Caki2 (cell line): Measurements from ENCODE around the gene KREMEN2. TPM values are rescaled to one million over a fixed set of nuclear protein-coding genes. Genes with fewer than 3 reads are reported as not detected.

Source experiments
- DNase-seq: peaks from one replicate; pipeline ENCODE4 v3.0.0-alpha.2; 2015; ENCODE audit warnings: low read depth
- in situ Hi-C: cut with HindIII; loops from 2 replicates; pipeline ENCODE4 v1.10.0; 2016; ENCODE audit warnings: low sequenced_read_pairs, low pct_unique_long_range_greater_than_20kb, mixed read lengths
- total RNA-seq: library from RNA; depleted of rRNA; stranded (reverse); fragments of >200 nt; shearing (Covaris generic); gene quantifications from 2 replicates; pipeline ENCODE4 v1.2.3, GENCODE V29; 2014; ENCODE audit warnings: low replicate concordance

KREMEN2 gene
- total RNA-seq, 1 experiment from 2014 or later, result 18.2 TPM

DNA sequence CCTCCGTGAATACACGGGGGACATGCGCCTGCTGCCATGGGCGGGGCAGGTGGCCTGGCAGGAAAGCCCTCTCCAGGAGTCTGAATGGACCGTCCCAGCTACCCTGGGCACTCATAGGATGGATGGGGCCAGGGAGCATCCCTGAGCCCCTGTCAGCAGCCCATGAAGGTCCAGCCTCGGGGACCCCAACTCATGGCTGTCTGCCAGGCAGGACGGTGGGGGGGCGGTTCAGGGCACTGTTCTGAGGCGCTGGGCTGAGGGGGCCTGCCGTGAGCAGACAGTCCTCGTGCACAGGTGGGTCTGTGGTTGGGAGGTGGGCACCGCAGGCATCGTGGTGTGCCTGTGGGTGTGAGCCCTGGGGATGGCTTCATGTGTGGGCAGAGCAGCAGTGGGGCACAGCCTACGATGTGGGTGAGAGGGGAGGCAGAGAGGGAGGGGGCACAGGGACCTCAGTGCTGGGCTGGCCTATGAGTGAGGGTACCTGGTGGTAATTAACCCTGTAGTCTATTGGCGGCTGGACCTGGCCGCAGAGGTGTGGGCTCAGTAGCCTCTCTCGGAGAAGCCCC, 22.6 kb downstream of the KREMEN2 start:
- DNase-seq, result no peak
- in situ Hi-C loops, result no loop called here

- in situ Hi-C loops, result no loop called here
- no peak for DNase-seq
These were observed 23.2 kb downstream of the KREMEN2 start for GRCh38 chr16:2987286-2987685.

DNA sequence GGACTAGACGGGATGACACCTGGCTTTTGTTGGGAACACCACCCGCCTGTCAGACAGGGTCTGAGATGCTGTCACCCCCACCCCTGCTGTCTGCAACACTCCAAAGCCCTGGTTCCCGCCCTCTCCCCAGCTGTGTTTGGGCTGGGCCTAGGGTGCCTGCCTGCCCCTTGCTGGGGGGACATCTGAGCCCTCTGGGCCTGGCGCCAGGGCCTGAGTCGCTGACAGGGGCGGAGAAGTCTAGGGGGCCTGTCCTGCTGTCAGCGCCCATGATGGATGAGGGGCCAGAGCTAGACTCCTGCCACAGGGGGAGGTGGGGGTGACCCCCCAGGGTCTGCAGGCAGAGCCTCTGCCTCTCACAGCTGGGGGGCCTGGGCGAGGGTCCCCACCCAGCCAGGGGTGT, 23.8 kb downstream of the KREMEN2 start:
- no peak for DNase-seq
- in situ Hi-C loops, result no loop called here

DNA sequence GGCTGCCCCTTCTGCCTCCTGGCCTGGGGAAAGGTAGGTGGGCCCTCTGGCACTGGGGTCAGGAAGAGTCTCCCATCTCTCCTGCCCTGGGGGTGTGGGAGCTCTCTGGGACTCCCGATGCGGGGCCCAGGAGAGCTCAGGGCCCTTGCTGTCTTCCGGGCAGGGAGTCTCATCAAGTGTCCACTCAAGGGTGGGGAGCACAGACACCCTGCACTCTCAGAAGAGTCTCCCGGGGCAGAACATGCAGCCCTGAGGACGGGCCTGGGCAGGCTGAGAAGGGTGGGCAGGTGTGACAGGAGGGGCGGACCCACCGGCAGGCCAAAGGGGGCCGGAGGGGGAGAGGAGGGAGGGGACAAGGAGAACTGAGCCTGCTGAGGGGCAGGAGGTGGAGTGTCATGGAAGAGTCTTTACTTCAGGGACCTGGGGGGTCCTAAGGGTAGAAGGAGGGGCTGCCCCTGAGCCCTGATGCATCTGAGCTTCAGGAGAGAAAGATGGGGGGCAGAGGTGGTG, 24.6 kb downstream of the KREMEN2 start:
- in situ Hi-C loops, result no loop called here
- DNase-seq, result no peak

DNA sequence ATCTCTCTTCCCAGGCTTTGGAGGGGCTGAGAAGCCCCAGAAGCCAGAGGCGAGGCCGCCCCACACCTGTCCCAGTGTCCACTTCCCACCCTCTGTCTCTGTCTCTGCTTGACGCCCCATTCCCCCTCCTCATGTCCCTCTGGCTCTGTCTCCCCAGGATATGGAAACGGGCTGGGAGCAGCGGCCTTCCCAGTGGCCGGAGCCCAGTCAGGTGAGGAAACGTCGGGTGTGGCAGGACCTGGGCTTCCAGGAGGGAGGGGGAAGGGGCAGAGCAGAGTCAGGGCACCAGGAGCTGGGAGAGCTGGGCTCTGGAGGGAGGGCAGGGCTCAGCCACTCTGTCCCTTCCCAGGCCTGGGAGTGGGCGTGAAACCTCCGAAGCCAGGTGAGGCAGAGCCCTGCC, 26.8 kb downstream of the KREMEN2 start:
- in situ Hi-C loops, result no loop called here
- DNase-seq, result no peak

DNA sequence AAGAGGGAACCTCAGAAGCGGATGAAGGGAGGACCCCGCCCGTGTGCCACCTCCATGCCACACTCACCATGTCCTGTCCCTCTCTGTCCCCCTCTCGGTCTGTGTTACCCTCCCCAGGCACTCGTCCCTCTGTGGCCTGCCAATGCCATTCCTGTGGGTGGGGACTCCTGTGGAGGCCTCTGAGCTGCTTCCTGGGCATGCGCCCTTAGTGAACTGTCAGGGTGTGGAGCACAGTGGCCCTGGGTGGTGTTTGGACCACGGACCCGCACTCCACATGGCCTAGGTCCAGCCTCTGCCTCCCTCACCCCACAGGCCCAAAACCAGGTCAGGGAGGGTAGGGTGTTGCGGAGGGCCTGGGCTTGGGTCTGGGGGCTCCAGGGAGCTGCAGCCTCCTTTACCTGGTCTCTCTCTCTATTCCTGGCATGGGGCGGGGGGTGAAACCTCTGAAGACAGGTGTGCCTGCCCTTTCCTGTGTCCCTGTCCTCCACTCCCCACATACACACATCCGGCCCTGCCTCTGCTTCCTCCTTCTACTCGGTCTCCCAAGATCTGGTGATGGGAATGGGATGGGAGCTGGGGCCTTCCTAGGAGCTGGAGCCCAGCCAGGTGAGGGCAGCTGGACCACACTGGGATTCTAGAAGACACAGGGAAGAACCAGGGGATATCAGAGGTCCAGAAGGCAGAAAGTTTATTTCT, 27.6 kb downstream of the KREMEN2 start:
- no peak for DNase-seq
- in situ Hi-C loops, result no loop called here

DNA sequence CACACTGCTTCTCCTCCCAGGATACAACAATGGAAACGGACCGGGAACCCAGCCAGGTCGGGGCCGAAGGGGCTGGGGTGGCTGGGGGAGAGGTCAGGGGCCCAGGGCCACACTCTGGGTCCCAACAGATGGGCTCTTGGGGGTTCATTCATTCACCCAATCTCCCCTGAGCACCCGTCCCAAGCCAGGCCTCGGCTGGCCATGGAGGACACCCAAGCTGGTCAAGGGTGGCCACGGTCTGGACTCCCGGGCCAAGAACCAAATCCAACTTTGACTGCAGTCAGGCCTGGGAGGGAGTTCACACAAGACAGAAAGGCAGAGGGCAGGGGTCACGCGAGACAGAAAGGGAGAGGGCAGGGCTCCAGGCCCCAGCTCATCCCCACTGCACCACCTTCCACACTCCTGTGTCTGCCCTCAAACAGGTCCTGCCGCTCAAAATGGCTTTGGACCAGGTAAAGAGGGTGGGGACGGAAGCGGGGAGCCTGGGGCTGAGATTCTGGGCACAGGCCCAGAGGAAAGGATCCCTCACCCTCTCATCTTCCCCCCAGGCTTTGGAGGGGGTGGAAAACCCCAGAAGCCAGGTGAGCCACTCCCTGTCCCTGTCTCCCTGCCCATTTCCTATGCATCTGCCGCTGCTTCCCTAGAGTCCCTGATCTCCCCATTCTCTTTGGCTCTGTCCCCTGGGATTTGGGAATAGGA, 28.5 kb downstream of the KREMEN2 start:
- DNase-seq, result no peak
- in situ Hi-C loops, result no loop called here

- in situ Hi-C loops, result no loop called here
- DNase-seq, result no peak
These were observed 32.2 kb downstream of the KREMEN2 start for GRCh38 chr16:2996298-2996697.

GRCh38 chr16:2999929-3000328, 35.9 kb downstream of the KREMEN2 start:
- no peak for DNase-seq
- in situ Hi-C loops, result no loop called here

GRCh38 chr16:3000540-3000939, 36.5 kb downstream of the KREMEN2 start:
- in situ Hi-C loops, result no loop called here
- no peak for DNase-seq

- no peak for DNase-seq
- in situ Hi-C loops, result no loop called here
These were observed 37.2 kb downstream of the KREMEN2 start for GRCh38 chr16:3001316-3001715.

DNA sequence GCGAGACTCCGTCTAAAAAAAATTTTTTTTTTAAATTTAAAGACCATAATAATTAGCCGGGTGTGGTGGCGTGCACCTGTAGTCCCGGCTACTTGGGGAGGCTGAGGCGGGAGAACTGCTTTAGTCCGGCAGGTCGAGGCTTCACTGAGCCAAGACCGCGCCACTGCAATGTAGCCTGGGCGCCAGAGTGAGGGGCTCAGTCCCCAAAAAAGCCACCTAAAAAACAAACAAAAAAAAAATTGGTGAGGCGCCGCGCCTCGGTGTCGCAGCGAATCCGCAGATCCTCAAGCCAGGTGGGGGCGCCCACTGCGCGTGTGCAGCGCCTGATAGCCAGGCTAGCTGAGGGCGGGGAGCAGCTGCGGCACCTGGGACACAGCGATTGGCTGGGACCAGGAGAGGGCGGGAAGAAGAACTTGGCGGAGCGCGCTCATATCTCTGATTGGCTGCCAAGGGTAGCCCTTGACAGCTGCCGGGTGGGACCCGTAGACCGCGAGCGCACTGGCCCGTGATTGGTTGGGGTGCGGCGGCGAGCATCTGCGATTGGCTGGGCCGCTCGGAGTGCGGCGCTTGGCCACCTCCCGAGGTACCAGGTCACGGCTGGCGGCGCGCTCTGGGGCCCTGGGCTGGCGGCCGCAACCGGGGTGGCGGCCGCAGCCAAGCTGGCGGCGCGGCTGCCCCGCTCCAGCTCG, 39.7 kb downstream of the KREMEN2 start:
- in situ Hi-C loops, result no loop called here
- DNase-seq, result peak; percentile 100

GRCh38 chr16:3004319-3004718, 40.2 kb downstream of the KREMEN2 start:
- in situ Hi-C loops, result no loop called here
- DNase-seq, result no peak

- DNase-seq, result peak; percentile 72
- in situ Hi-C loops, result no loop called here
These were observed 40.8 kb downstream of the KREMEN2 start for GRCh38 chr16:3004781-3005284.

- DNase-seq, result no peak
- in situ Hi-C loops, result no loop called here
These were observed 43.2 kb downstream of the KREMEN2 start for GRCh38 chr16:3007059-3007956.

- in situ Hi-C loops, result no loop called here
- no peak for DNase-seq
These were observed 44.0 kb downstream of the KREMEN2 start for GRCh38 chr16:3007957-3008689.

- in situ Hi-C loops, result no loop called here
- DNase-seq, result no peak
These were observed 44.6 kb downstream of the KREMEN2 start for GRCh38 chr16:3008690-3009037.
